ENCODE data around the gene EPHA8.
A peak's percentile ranks its signal among the peaks of the same experiment; 100 is the strongest.

EPHA8 gene

GRCh38 chr1:22615886-22616285 lies 52.6 kb downstream of the EPHA8 start:
- POLR2A ChIA-PET, result no interaction called here
- CTCF ChIA-PET, result no interaction called here
- no peak overlapping the region for H3K4me3 ChIP-seq (ENCODE audit: low read depth, low read length)
- no peak for TF ChIP-seq GLI2 (tag by site-specific recombination; IDR thresholded peaks at IDR 0.05; ENCODE audit: borderline replicate concordance, low read depth)
- no peak for TF ChIP-seq ZNF555 (tag by site-specific recombination; conservative IDR thresholded peaks at IDR 0.05)
- TF ChIP-seq ZNF398 (tag by site-specific recombination; IDR thresholded peaks at IDR 0.05), result no peak
- no peak for TF ChIP-seq ZNF585B (tag by site-specific recombination; IDR thresholded peaks at IDR 0.05)
- H3K4me1 ChIP-seq (ENCODE audit: control insufficient read depth, insufficient read depth, low read length), result no peaks in the 10 kb centered on the region
- H3K36me3 ChIP-seq (ENCODE audit: control insufficient read depth in 2 of 2, insufficient read depth in 1 of 2, low read length in 2 of 2), result no peaks in the 10 kb centered on the region
- no peaks in the 10 kb centered on the region for H3K9me3 ChIP-seq (ENCODE audit: control insufficient read depth, insufficient read depth, low read depth, low read length)
- H3K27ac ChIP-seq (ENCODE audit: extremely low read depth, low read depth, low read length), result no peak overlapping the region

- ChIA-PET CTCF (no interaction called here), POLR2A (no interaction called here)
- Histone ChIP-seq H3K36me3 (ENCODE audit: control insufficient read depth in 2 of 2, insufficient read depth in 1 of 2, low read length in 2 of 2) (no peaks in the 10 kb centered on the region), H3K9me3 (ENCODE audit: control insufficient read depth, insufficient read depth, low read depth, low read length) (no peaks in the 10 kb centered on the region), H3K4me1 (ENCODE audit: control insufficient read depth, insufficient read depth, low read length) (no peaks in the 10 kb centered on the region), H3K27ac (ENCODE audit: extremely low read depth, low read depth, low read length) (no peak overlapping the region), H3K4me3 (ENCODE audit: low read depth, low read length) (no peak overlapping the region)
- TF ChIP-seq ZNF600 (tag by site-specific recombination; IDR thresholded peaks at IDR 0.05) (no peak), EGR2 (tag by site-specific recombination; IDR thresholded peaks at IDR 0.05; ENCODE audit: low read depth) (no peak), ZNF580 (tag by site-specific recombination; IDR thresholded peaks at IDR 0.05) (no peak), TRIM28 (IDR thresholded peaks at IDR 0.05; ENCODE audit: borderline replicate concordance, low read length) (no peak), GLIS2 (tag by site-specific recombination; IDR thresholded peaks at IDR 0.05) (0 out of 2 replicates have a peak, but pooled peaks have one; percentile 23)
These were observed 53.3 kb downstream of the EPHA8 start for GRCh38 chr1:22616571-22616970.

- POLR2A ChIA-PET, result no interaction called here
- H3K36me3 ChIP-seq (ENCODE audit: control insufficient read depth in 2 of 2, insufficient read depth in 1 of 2, low read length in 2 of 2), result no peaks in the 10 kb centered on the region
- H3K4me3 ChIP-seq (ENCODE audit: low read depth, low read length), result no peak overlapping the region
- CTCF ChIA-PET, result no interaction called here
- no peaks in the 10 kb centered on the region for H3K9me3 ChIP-seq (ENCODE audit: control insufficient read depth, insufficient read depth, low read depth, low read length)
- H3K4me1 ChIP-seq (ENCODE audit: control insufficient read depth, insufficient read depth, low read length), result no peaks in the 10 kb centered on the region
- no peak overlapping the region for H3K27ac ChIP-seq (ENCODE audit: extremely low read depth, low read depth, low read length)
- TF ChIP-seq GLIS2 (tag by site-specific recombination; IDR thresholded peaks at IDR 0.05), result 0 out of 2 replicates have a peak, but pooled peaks have one; percentile 25
- TF ChIP-seq ZNF18 (tag by site-specific recombination; IDR thresholded peaks at IDR 0.05), result no peak
- no peak for TF ChIP-seq ZEB2 (tag by site-specific recombination; IDR thresholded peaks at IDR 0.05)
- TF ChIP-seq ZNF341 (tag by site-specific recombination; IDR thresholded peaks at IDR 0.05; ENCODE audit: low read depth), result peak; percentile 31
- TF ChIP-seq ZBTB44 (tag by site-specific recombination; IDR thresholded peaks at IDR 0.05), result no peak
- 0 out of 2 replicates have a peak, but pooled peaks have one; percentile 29 for TF ChIP-seq PRDM4 (tag by site-specific recombination; IDR thresholded peaks at IDR 0.05)
These were observed 54.8 kb downstream of the EPHA8 start for GRCh38 chr1:22618056-22618455.
